A673 (cell line): ENCODE data around the gene GPBP1. TPM values are rescaled to one million over a fixed set of nuclear protein-coding genes. Genes with fewer than 3 reads are reported as not detected.

Experiments
- BruUV-seq: library from RNA; stranded (reverse); fragments of 400-500 nt; replicated peaks from 2 replicates; lab custom pipeline; 2021; lab: Mats Ljungman, UMichigan
- CTCF ChIA-PET: fragments of 300-600 bp; sonication (Branson Sonifier 250); formaldehyde crosslinking; loops from one replicate; lab custom pipeline; 2022; ENCODE audit warnings: antibody characterized with exemption; lab: Charles Lee
- POLR2A ChIA-PET: fragments of 300-600 bp; sonication (Branson Sonifier 250); formaldehyde crosslinking; loops from one replicate; lab custom pipeline; 2022; ENCODE audit warnings: antibody characterized with exemption; ENCODE audit not compliant: low non-redundant PET; lab: Charles Lee
- DNase-seq: peaks from one replicate; pipeline ENCODE4 v3.0.0-alpha.2; 2015; ENCODE audit warnings: low spot score
- H3K27ac ChIP-seq: fragments of 200-600 bp; sonication (generic); 2 replicates; pipeline ENCODE4 v1.5.1; 2016; ENCODE audit warnings: mixed run types, low read depth, mild to moderate bottlenecking, mixed read lengths, antibody characterized with exemption, low read length; ENCODE audit not compliant: poor library complexity, severe bottlenecking
- H3K27me3 ChIP-seq: fragments of 200-600 bp; sonication (generic); replicated peaks from 2 replicates; pipeline ENCODE4 v1.6.1; 2017; ENCODE audit warnings: mixed run types, low read depth, mild to moderate bottlenecking, mixed read lengths, antibody characterized with exemption, low read length; ENCODE audit not compliant: insufficient read depth, poor library complexity
- H3K36me3 ChIP-seq: fragments of 200-600 bp; sonication (generic); 2 replicates; pipeline ENCODE4 v1.6.1; 2016; ENCODE audit warnings: mixed run types, mild to moderate bottlenecking, mixed read lengths, antibody characterized with exemption, low read length; ENCODE audit not compliant: insufficient read depth, poor library complexity, severe bottlenecking
- H3K4me1 ChIP-seq: fragments of 200-600 bp; sonication (generic); 2 replicates; pipeline ENCODE4 v1.6.1; 2017; ENCODE audit warnings: mixed run types, mild to moderate bottlenecking, mixed read lengths, antibody characterized with exemption, low read length; ENCODE audit not compliant: insufficient read depth, poor library complexity, severe bottlenecking
- H3K4me3 ChIP-seq: fragments of 200-600 bp; sonication (generic); 2 replicates; pipeline ENCODE4 v1.5.1; 2016; ENCODE audit warnings: low read depth, mixed run types, mild to moderate bottlenecking, mixed read lengths, low read length; ENCODE audit not compliant: poor library complexity, severe bottlenecking
- H3K9me3 ChIP-seq: fragments of 200-600 bp; sonication (generic); 2 replicates; pipeline ENCODE4 v1.6.1; 2016; ENCODE audit warnings: mixed run types, low read depth, mild to moderate bottlenecking, mixed read lengths, antibody characterized with exemption, low read length; ENCODE audit not compliant: poor library complexity, severe bottlenecking
- EZH2 ChIP-seq: fragments of 200-600 bp; sonication (generic); IDR thresholded peaks from 2 replicates; pipeline ENCODE4 v1.6.1; 2017; ENCODE audit warnings: borderline replicate concordance, low read depth, mild to moderate bottlenecking, mixed read lengths, antibody characterized with exemption, low read length; ENCODE audit not compliant: poor library complexity, severe bottlenecking
- intact Hi-C: fragments of 100-400 bp; cut with micrococcal nuclease; formaldehyde crosslinking; loops from one replicate; pipeline ENCODE4 v1.10.0; 2022; ENCODE audit not compliant: unreplicated experiment
- total RNA-seq: library from RNA; stranded (reverse); gene quantifications from 2 replicates; pipeline ENCODE4 v1.2.3, GENCODE V29; 2021
- TF ChIP-seq, protein P1 (sequence below): fragments of 300-800, 200-600 bp; sonication (generic); conservative IDR thresholded peaks from 2 replicates; pipeline ENCODE4 v1.5.1; 2017; ENCODE audit warnings: low read depth, mild to moderate bottlenecking, antibody characterized with exemption, low read length, moderate library complexity, mixed read lengths

GPBP1 gene
- total RNA-seq, 1 experiment from 2014 or later = 85.5 TPM

DNA sequence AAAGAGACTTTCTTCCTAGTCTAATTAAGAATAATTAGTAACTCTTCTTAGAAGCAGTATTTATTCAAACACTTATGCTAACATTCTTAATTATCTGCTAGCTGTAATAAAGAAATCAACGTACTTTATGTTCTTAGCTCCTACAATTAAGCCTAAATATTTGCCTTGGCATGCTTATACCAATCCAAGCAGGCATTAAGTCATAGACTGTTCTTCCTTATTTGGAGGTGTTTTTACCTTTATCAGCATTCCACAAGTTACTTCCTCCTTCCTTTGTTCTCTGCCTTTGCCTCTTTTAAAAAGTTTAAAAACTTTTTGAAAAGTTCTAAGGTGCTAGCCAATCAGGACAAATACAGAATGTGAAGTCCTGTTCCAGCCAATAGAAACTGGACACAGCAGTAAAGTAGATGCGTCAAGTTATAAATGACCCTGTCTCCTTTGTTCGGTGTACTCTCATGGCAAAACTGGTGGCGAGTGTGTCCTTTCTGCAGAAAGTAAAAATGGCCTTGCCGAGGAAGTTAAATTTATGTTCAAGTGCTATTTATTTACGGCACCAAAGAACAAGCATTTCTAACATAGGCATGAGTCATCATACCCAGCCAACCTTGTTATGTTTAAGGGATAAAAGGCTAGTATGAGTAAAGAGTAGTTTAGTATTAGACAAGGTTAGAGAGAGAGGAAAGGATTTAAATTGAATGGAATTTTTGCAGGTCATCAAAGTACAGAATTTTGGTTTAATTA is 58.6 kb downstream of the GPBP1 start:
- CTCF ChIA-PET = no interaction called here
- no peak overlapping the region for H3K4me3 ChIP-seq
- BruUV-seq = no TSS peak
- peaks cover 49% of the 10 kb centered on the region for H3K36me3 ChIP-seq
- no peaks in the 10 kb centered on the region for H3K4me1 ChIP-seq
- TF ChIP-seq, protein P1, sequence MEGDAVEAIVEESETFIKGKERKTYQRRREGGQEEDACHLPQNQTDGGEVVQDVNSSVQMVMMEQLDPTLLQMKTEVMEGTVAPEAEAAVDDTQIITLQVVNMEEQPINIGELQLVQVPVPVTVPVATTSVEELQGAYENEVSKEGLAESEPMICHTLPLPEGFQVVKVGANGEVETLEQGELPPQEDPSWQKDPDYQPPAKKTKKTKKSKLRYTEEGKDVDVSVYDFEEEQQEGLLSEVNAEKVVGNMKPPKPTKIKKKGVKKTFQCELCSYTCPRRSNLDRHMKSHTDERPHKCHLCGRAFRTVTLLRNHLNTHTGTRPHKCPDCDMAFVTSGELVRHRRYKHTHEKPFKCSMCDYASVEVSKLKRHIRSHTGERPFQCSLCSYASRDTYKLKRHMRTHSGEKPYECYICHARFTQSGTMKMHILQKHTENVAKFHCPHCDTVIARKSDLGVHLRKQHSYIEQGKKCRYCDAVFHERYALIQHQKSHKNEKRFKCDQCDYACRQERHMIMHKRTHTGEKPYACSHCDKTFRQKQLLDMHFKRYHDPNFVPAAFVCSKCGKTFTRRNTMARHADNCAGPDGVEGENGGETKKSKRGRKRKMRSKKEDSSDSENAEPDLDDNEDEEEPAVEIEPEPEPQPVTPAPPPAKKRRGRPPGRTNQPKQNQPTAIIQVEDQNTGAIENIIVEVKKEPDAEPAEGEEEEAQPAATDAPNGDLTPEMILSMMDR = no peak
- no peak for TF ChIP-seq EZH2
- no peak overlapping the region for H3K27ac ChIP-seq
- DNase-seq = no peak
- intact Hi-C loops = no loop called here
- POLR2A ChIA-PET = no interaction called here
- H3K27me3 ChIP-seq = no peaks in the 10 kb centered on the region
- H3K9me3 ChIP-seq = peaks cover 11% of the 10 kb centered on the region

DNA sequence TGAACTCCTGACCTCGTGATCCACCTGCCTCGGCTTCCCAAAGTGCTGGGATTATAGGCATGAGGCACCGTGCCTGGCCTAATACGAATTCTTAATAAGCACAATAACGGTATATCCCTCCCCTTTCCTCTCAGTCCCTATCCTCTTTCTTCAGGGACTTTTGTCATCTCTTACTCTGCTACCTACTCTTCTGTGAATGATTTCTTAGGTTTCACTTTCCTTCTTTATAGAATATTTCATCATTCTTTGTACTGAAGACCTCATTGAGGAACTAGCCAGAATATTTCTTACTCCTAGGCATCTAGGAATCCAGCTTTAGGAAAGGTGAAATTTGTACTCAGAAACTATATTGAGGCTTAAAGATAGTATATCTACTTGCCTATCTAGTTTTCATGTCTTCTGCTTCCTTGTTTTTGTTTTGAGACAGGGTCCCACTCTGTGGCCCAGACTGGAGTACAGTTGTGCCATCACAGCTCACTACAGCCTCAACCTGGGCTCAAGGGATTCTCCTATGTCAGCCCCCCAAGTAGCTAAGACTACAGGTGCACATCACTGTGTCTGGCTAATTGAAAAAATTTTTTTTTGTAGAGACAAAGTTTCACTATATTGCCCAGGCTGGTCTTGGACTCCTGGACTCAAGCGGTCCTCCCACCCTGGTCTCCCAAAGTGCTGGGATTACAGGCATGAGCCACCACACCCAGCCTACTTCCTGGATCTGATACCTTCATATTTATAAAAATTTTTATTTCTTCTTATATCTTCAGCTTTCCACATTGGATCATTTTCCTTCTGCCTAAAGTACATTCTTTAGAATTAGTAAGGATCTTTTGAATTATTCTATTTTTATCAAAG is 69.7 kb downstream of the GPBP1 start:
- no peak for DNase-seq
- H3K27ac ChIP-seq = no peak overlapping the region
- TF ChIP-seq, protein P1 = no peak
- TF ChIP-seq EZH2 = no peak
- no peaks in the 10 kb centered on the region for H3K27me3 ChIP-seq
- H3K4me1 ChIP-seq = no peaks in the 10 kb centered on the region
- H3K9me3 ChIP-seq = no peaks in the 10 kb centered on the region
- CTCF ChIA-PET = no interaction called here
- intact Hi-C loops = no loop called here
- peaks cover 31% of the 10 kb centered on the region for H3K36me3 ChIP-seq
- BruUV-seq = no TSS peak
- H3K4me3 ChIP-seq = no peak overlapping the region
- POLR2A ChIA-PET = no interaction called here

DNA sequence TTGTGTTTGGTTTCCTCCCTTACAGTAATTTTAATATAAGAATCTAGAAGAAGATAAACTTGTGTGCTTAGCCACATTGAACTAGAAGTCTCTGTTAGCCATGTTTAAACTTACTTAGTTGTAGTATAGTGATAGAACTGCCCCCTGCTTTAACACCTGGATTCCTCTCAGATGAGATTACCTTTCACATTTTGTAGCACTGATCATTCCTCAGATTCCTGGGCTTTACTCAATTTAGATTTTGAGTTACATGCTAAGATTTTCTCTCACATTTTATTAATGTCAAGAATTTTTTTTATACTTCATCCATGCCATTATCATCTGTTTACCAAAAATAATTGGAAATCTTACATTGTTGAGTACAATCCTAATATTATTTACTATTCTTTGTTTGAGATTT is 70.5 kb downstream of the GPBP1 start:
- Histone ChIP-seq H3K4me1 (no peaks in the 10 kb centered on the region), H3K36me3 (peaks cover 31% of the 10 kb centered on the region)
- BruUV-seq = no TSS peak

More for the DNA sequence above, 70.5 kb downstream of the GPBP1 start:
- TF ChIP-seq EZH2 = no peak
- TF ChIP-seq, protein P1 = no peak
- H3K27me3 ChIP-seq = no peaks in the 10 kb centered on the region
- intact Hi-C loops = no loop called here
- no peak for DNase-seq
- H3K4me3 ChIP-seq = no peak overlapping the region
- no peaks in the 10 kb centered on the region for H3K9me3 ChIP-seq
- ChIA-PET CTCF (no interaction called here), POLR2A (interaction anchor here (0.5 kb wide), 1 partner anchor 393 kb away, joined by 6 read pairs; no protein-coding TSS in a partner anchor)
- H3K27ac ChIP-seq = no peak overlapping the region
